Esophagus mucosa (tissue), 1 donor: ENCODE data around the gene FLOT1. TPM values are rescaled to one million over a fixed set of nuclear protein-coding genes. Genes with fewer than 3 reads are reported as not detected.
A peak's percentile ranks its signal among the peaks of the same experiment; 100 is the strongest.

Experiments
- ATAC-seq: fragments of 200-7000 bp; cut with Tn5 transposase; one replicate; pipeline ENCODE4 v1.9.1; 2020
- total RNA-seq: library from RNA; stranded (reverse); gene quantifications from one replicate; pipeline ENCODE4 v1.2.4, GENCODE V29; 2023
- donor health status: DM: yes; HTN: yes; CAD: no.

The FLOT1 gene
- total RNA-seq, 1 donor from 2014 or later, result 75.0 TPM

GRCh38 chr6:30678964-30679726, 63.3 kb downstream of the FLOT1 start:
- ATAC-seq, result peak; percentile 76

Other genes starting within 250 kb of the FLOT1 start
- gene GNL1, start 186.2 kb downstream of the FLOT1 start, total RNA-seq, result 32.5 TPM
- 3.5 TPM for gene PRR3, start 185.4 kb downstream of the FLOT1 start, total RNA-seq
- 27.1 TPM for gene ABCF1, start 171.2 kb downstream of the FLOT1 start, total RNA-seq
- 30.0 TPM for gene PPP1R10, start 125.4 kb downstream of the FLOT1 start, total RNA-seq
- gene MRPS18B, start 124.8 kb downstream of the FLOT1 start, total RNA-seq, result 48.2 TPM
- gene ATAT1, start 115.8 kb downstream of the FLOT1 start, total RNA-seq, result 4.6 TPM
- gene C6orf136, start 95.6 kb downstream of the FLOT1 start, total RNA-seq, result 10.0 TPM
- 17.8 TPM for gene DHX16, start 69.7 kb downstream of the FLOT1 start, total RNA-seq
- 22.9 TPM for gene PPP1R18, start 56.0 kb downstream of the FLOT1 start, total RNA-seq
- gene NRM, start 51.7 kb downstream of the FLOT1 start, total RNA-seq, result 12.7 TPM
- 15.7 TPM for gene MDC1, start 25.4 kb downstream of the FLOT1 start, total RNA-seq
- gene TUBB, start 22.3 kb downstream of the FLOT1 start, total RNA-seq, result 327 TPM
- 74.3 TPM for gene IER3, start 1.9 kb upstream of the FLOT1 start, total RNA-seq
- 220 TPM for gene DDR1, start 141.8 kb upstream of the FLOT1 start, total RNA-seq
- 23.9 TPM for gene GTF2H4, start 165.5 kb upstream of the FLOT1 start, total RNA-seq
- gene VARS2, start 171.6 kb upstream of the FLOT1 start, total RNA-seq, result 26.3 TPM
- 9.0 TPM for gene SFTA2, start 189.5 kb upstream of the FLOT1 start, total RNA-seq
- 1.00 TPM for gene MUCL3, start 198.3 kb upstream of the FLOT1 start, total RNA-seq
- gene MUC21, start 241.0 kb upstream of the FLOT1 start, total RNA-seq, result 721 TPM